GM12878 (cell line): ENCODE measurements around the gene CCDC71L. TPM values are rescaled to one million over a fixed set of nuclear protein-coding genes. Genes with fewer than 3 reads are reported as not detected.

Experiments used
- ATAC-seq: fragments of 200-7000 bp; cut with Tn5 transposase; 3 replicates; pipeline ENCODE4 v1.9.1; 2020; ENCODE audit warnings: mild to moderate bottlenecking, moderate library complexity
- BruUV-seq: library from RNA; stranded (reverse); fragments of 400-500 nt; replicated peaks from 2 replicates; lab custom pipeline; 2021; lab: Mats Ljungman, UMichigan
- CTCF ChIA-PET: fragments of 300-600 bp; sonication (Branson Sonifier 250); formaldehyde crosslinking; extraction: SDS; loops from one replicate; lab custom pipeline; 2021; ENCODE audit warnings: inconsistent platforms; lab: Yijun Ruan, JAX
- POLR2A ChIA-PET: fragments of 350-600 bp; formaldehyde crosslinking; extraction: SDS; loops from one replicate; lab custom pipeline; 2021; ENCODE audit warnings: inconsistent platforms; lab: Charles Lee
- RAD21 ChIA-PET: fragments of 300-600 bp; sonication (Branson Sonifier 250); formaldehyde crosslinking; loops from one replicate; lab custom pipeline; 2023; ENCODE audit warnings: antibody characterized with exemption; ENCODE audit not compliant: unreplicated experiment; lab: Charles Lee
- SMC1A ChIA-PET: fragments of 300-600 bp; sonication (Branson Sonifier 250); formaldehyde crosslinking; loops from one replicate; lab custom pipeline; 2023; ENCODE audit not compliant: unreplicated experiment, uncharacterized antibody; lab: Charles Lee
- DNase-seq: peaks from one replicate; pipeline ENCODE4 v3.0.0-alpha.2; 2011; ENCODE audit warnings: low read depth, low spot score
- FAIRE-seq: peaks from 3 replicates; lab custom pipeline; 2011; peaks lifted over from hg19 to GRCh38; lab: Jason Lieb, UNC
- H2AFZ ChIP-seq: 2 replicates; pipeline ENCODE4 v1.6.0; 2011; ENCODE audit warnings: low read depth, low read length, control low read depth; ENCODE audit not compliant: control insufficient read depth
- H3K27ac ChIP-seq: 2 replicates; pipeline ENCODE4 v1.5.1; 2011; ENCODE audit warnings: control low read depth; ENCODE audit not compliant: control insufficient read depth, insufficient read depth
- H3K27me3 ChIP-seq, 2 experiments: replicated peaks in 1 of 2; 2 replicates each; pipeline versions ENCODE4 v1.6.0 to v1.6.1; 2011; ENCODE audit warnings: low read length in 1 of 2; ENCODE audit not compliant: control insufficient read depth in 2 of 2, insufficient read depth in 2 of 2
- H3K36me3 ChIP-seq, 2 experiments: 2 replicates each; pipeline ENCODE4 v1.5.1; 2011; ENCODE audit warnings: low read length in 1 of 2; ENCODE audit not compliant: control insufficient read depth in 2 of 2, insufficient read depth in 2 of 2
- H3K4me1 ChIP-seq: 2 replicates; pipeline ENCODE4 v1.6.1; 2011; ENCODE audit warnings: mild to moderate bottlenecking, low read length, moderate library complexity, mixed read lengths; ENCODE audit not compliant: control insufficient read depth, insufficient read depth
- H3K4me2 ChIP-seq: 2 replicates; pipeline ENCODE4 v1.6.0; 2011; ENCODE audit warnings: control low read depth; ENCODE audit not compliant: control insufficient read depth, insufficient read depth
- H3K4me3 ChIP-seq: fragments of 200-600 bp; sonication (generic); 2 replicates; pipeline ENCODE4 v1.5.1; 2016
- H3K79me2 ChIP-seq: 2 replicates; pipeline ENCODE4 v1.6.0; 2011; ENCODE audit warnings: low read length; ENCODE audit not compliant: control insufficient read depth, insufficient read depth
- H3K9ac ChIP-seq: 2 replicates; pipeline ENCODE4 v1.8.0; 2011; ENCODE audit warnings: low read length, control low read depth, mixed read lengths; ENCODE audit not compliant: control insufficient read depth, insufficient read depth
- H3K9me3 ChIP-seq: replicated peaks from 3 replicates; pipeline ENCODE4 v1.5.1; 2011; ENCODE audit warnings: mild to moderate bottlenecking, low read length; ENCODE audit not compliant: control insufficient read depth, insufficient read depth
- H4K20me1 ChIP-seq: 2 replicates; pipeline ENCODE4 v1.6.0; 2011; ENCODE audit not compliant: control insufficient read depth, insufficient read depth
- BACH1 ChIP-seq: fragments of 450-650 bp; IDR thresholded peaks from 2 replicates; pipeline ENCODE4 v1.6.1; 2017; ENCODE audit warnings: mild to moderate bottlenecking, borderline replicate concordance
- BCL11A ChIP-seq: IDR thresholded peaks from 2 replicates; pipeline ENCODE4 v1.6.1; 2011; ENCODE audit warnings: low read depth, low read length
- BHLHE40 ChIP-seq, 2 experiments: fragments of 450-650 bp in 1 of 2; IDR thresholded peaks; 2 replicates each; pipeline ENCODE4 v1.6.1; 2011 to 2017; ENCODE audit warnings: low read depth in 2 of 2, borderline replicate concordance in 1 of 2, improper control_type of control experiment in 1 of 2, low read length in 1 of 2, mild to moderate bottlenecking in 1 of 2
- CREB1 ChIP-seq: IDR thresholded peaks from 2 replicates; pipeline ENCODE4 v1.6.1; 2012; ENCODE audit warnings: low read depth, mild to moderate bottlenecking, inconsistent platforms
- EP300 ChIP-seq, 2 experiments: fragments of 150-350 bp in 1 of 2; IDR thresholded peaks; 2 replicates each; pipeline ENCODE4 v1.6.1; 2011 to 2012; ENCODE audit warnings: low read depth in 2 of 2, low read length in 2 of 2, borderline replicate concordance in 1 of 2, improper control_type of control experiment in 1 of 2, inconsistent platforms in 1 of 2; ENCODE audit not compliant: control insufficient read depth in 1 of 2
- RBBP5 ChIP-seq: fragments of 200-600 bp; sonication (generic); conservative IDR thresholded peaks from 2 replicates; pipeline ENCODE4 v1.6.1; 2016
- RELA ChIP-seq: fragments of 450-650 bp; IDR thresholded peaks from 2 replicates; pipeline ENCODE4 v1.8.0; 2014; ENCODE audit warnings: borderline replicate concordance; ENCODE audit not compliant: partially characterized antibody
- SIX5 ChIP-seq: IDR thresholded peaks from 2 replicates; pipeline ENCODE4 v1.6.1; 2011; ENCODE audit warnings: mild to moderate bottlenecking, low read depth, low read length, moderate library complexity; ENCODE audit not compliant: severe bottlenecking
- SMARCA5 ChIP-seq: fragments of 450-650 bp; IDR thresholded peaks from 2 replicates; pipeline ENCODE4 v1.6.1; 2017; ENCODE audit warnings: mild to moderate bottlenecking
- SMC3 ChIP-seq: IDR thresholded peaks from 2 replicates; pipeline ENCODE4 v1.6.1; 2011; ENCODE audit warnings: low read length, improper control_type of control experiment, borderline replicate concordance
- SREBF2 ChIP-seq: IDR thresholded peaks from 2 replicates; pipeline ENCODE4 v1.6.1; 2012; ENCODE audit warnings: mild to moderate bottlenecking, low read length
- YY1 ChIP-seq: IDR thresholded peaks from 2 replicates; pipeline ENCODE4 v1.6.1; 2011; ENCODE audit warnings: low read depth, mild to moderate bottlenecking, low read length
- ZBED1 ChIP-seq: IDR thresholded peaks from 2 replicates; pipeline ENCODE4 v1.6.1; 2016; ENCODE audit warnings: borderline replicate concordance
- WGBS: methylation state at CpG from one replicate; pipeline ENCODE4 v1.1.6; 2016; ENCODE audit warnings: low lambda C conversion rate; ENCODE audit not compliant: insufficient replicate concordance, insufficient coverage; ENCODE audit errors: missing lambda C conversion rate; 5-methylcytosine and 5-hydroxymethylcytosine counted together
- in situ Hi-C: fragments of 300-500 bp; cut with MboI; formaldehyde crosslinking; loops from 9 replicates; pipeline ENCODE4 v1.14.3; 2018; ENCODE audit warnings: mixed read lengths
- intact Hi-C: fragments of 100-400 bp; cut with micrococcal nuclease; formaldehyde crosslinking; loops from one replicate; pipeline ENCODE4 v1.14.2; 2022; ENCODE audit not compliant: unreplicated experiment
- polyA plus RNA-seq, 11 experiments: library from polyadenylated mRNA; depleted of rRNA in 4 of 11; unstranded in 6 of 11; stranded (reverse) in 5 of 11; fragments of >200 nt; fragmentation: Nextera tagmentation in 4 of 11; fragmentation: Illumina TruSeq in 1 of 11; extraction: Ambion mirVana in 4 of 11; extraction: Trizol in 1 of 11; gene quantifications; 1 replicate in 1 of 11; 2 replicates in 10 of 11; pipeline versions ENCODE4 v1.2.1 to v1.2.3, GENCODE V29; 2011 to 2016; ENCODE audit warnings: inconsistent platforms in 2 of 11, missing spikeins in 2 of 11, low read depth in 1 of 11
- total RNA-seq, 4 experiments: library from RNA; depleted of rRNA in 3 of 4; stranded (reverse); fragments of >200 nt in 3 of 4; fragmentation: Illumina TruSeq in 1 of 4; extraction: Trizol in 1 of 4; gene quantifications; 2 replicates each; pipeline versions ENCODE4 v1.2.1 to v1.2.3, GENCODE V29; 2013 to 2021
- TF ChIP-seq, protein P1 (sequence below): fragments of 450-650 bp; IDR thresholded peaks from 2 replicates; pipeline ENCODE4 v1.6.1; 2017; ENCODE audit warnings: mild to moderate bottlenecking, low read depth, inconsistent platforms; ENCODE audit not compliant: poor library complexity, severe bottlenecking
- TF ChIP-seq, protein P2 (sequence below): fragments of 450-650 bp; conservative IDR thresholded peaks from 2 replicates; pipeline ENCODE4 v1.6.1; 2017; ENCODE audit warnings: mild to moderate bottlenecking, moderate library complexity
- TF ChIP-seq, protein P3 (sequence below): fragments of 450-650 bp; IDR thresholded peaks from 2 replicates; pipeline ENCODE4 v1.6.1; 2018; ENCODE audit warnings: borderline replicate concordance, mild to moderate bottlenecking; ENCODE audit not compliant: partially characterized antibody

CCDC71L gene
- total and polyA plus RNA-seq, 10 of the 15 experiments (the other 5 are each of a cell fraction or from before 2014, with no cell fraction given) = 1.1 to 20.7 (median 3.8) TPM

DNA sequence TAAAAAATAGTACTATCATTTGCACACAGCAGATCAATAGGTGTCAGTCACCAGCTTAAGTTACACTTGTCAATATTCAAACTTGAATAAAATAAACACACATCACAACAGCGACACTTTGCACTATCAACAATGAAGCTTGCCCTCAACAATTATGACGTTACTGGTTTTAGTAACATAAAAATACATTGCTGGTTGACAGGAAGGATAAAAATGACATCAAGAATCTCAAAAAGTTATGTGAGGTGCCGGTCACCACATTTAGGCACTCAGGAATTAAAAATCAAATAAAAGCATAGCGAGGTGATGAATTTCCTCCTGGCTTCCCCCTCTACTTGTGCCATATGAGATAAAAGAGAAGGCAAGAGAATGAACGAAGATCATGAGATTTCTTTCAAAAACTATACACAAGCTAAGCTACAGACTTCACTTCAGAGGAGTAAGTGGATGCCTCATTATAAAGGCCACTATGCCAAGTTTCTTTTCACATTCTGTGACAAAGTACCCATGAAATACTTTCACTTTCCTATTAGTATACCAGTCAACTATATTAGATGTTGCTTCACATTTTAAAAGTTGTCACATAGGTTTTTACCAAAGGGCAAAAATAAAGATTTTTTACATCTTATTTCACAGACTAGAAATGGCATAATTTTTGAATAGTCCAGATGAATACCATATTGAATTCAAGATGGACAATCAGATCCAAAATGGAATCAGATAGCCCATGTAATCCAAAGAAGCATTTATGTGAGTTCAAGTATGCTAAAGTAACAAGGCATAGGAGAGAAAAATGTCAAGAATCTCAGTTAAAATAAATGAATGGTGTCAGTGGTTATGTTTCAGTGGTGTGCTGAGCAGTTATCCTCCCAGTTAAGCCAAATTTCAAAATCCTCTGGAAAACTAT is 3.6 kb downstream of the CCDC71L start:
- no peaks in the 10 kb centered on the region for H4K20me1 ChIP-seq
- ChIA-PET POLR2A (no interaction called here), RAD21 (interaction anchor here (0.7 to 4.9 kb wide), 15 partner anchors 22 to 480 kb away, joined by 3 to 89 read pairs (median 8); no protein-coding TSS in a partner anchor), SMC1A (interaction anchor here (0.6 to 9.8 kb wide), 19 partner anchors 11 to 477 kb away, joined by 3 to 115 read pairs (median 4); no protein-coding TSS in a partner anchor), CTCF (interaction anchor here (0.9 to 7.2 kb wide), 13 partner anchors 59 to 491 kb away, joined by 3 to 171 read pairs (median 9); no protein-coding TSS in a partner anchor)
- peaks cover 9% of the 10 kb centered on the region; the same call in 1 of the 2 replicates for H3K4me1 ChIP-seq
- no peaks in the 10 kb centered on the region for H3K9me3 ChIP-seq
- no peak for DNase-seq
- no peaks in the 10 kb centered on the region for H3K27me3 ChIP-seq
- no peak for FAIRE-seq
- 0 out of 2 replicates have a peak overlapping the region, but pooled peaks have one; percentile 14 for H3K27ac ChIP-seq
- 57% methylated on average over 5 of the region's 5 CpGs for WGBS
- peak overlapping the region; percentile 56 for H2AFZ ChIP-seq
- H3K4me2 ChIP-seq = peak overlapping the region; percentile 65
- peaks cover 3% of the 10 kb centered on the region for H3K79me2 ChIP-seq
- in situ Hi-C loops (loop anchor here (5.0 kb wide), 2 partner anchors 115 to 480 kb away; no protein-coding TSS in a partner anchor), intact Hi-C loops (loop anchor here (5.0 kb wide), 1 partner anchor 125 kb away; no protein-coding TSS in a partner anchor)
- no peak for ATAC-seq
- H3K36me3 ChIP-seq = no peaks in the 10 kb centered on the region
- no peak overlapping the region for H3K4me3 ChIP-seq
- no peak overlapping the region for H3K9ac ChIP-seq
- no TSS peak for BruUV-seq
- no peak for TF ChIP-seq EP300 (IDR thresholded peaks at IDR 0.05; ENCODE audit: borderline replicate concordance in 1 of 2, control insufficient read depth in 1 of 2, low read depth in 2 of 2, low read length in 2 of 2)
- no peak for TF ChIP-seq SMARCA5
- no peak for TF ChIP-seq ZBED1
- TF ChIP-seq, protein P1, sequence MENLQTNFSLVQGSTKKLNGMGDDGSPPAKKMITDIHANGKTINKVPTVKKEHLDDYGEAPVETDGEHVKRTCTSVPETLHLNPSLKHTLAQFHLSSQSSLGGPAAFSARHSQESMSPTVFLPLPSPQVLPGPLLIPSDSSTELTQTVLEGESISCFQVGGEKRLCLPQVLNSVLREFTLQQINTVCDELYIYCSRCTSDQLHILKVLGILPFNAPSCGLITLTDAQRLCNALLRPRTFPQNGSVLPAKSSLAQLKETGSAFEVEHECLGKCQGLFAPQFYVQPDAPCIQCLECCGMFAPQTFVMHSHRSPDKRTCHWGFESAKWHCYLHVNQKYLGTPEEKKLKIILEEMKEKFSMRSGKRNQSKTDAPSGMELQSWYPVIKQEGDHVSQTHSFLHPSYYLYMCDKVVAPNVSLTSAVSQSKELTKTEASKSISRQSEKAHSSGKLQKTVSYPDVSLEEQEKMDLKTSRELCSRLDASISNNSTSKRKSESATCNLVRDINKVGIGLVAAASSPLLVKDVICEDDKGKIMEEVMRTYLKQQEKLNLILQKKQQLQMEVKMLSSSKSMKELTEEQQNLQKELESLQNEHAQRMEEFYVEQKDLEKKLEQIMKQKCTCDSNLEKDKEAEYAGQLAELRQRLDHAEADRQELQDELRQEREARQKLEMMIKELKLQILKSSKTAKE = no peak
- TF ChIP-seq YY1 = no peak
- no peak for TF ChIP-seq CREB1
- TF ChIP-seq RBBP5 = no peak
- TF ChIP-seq, protein P2, sequence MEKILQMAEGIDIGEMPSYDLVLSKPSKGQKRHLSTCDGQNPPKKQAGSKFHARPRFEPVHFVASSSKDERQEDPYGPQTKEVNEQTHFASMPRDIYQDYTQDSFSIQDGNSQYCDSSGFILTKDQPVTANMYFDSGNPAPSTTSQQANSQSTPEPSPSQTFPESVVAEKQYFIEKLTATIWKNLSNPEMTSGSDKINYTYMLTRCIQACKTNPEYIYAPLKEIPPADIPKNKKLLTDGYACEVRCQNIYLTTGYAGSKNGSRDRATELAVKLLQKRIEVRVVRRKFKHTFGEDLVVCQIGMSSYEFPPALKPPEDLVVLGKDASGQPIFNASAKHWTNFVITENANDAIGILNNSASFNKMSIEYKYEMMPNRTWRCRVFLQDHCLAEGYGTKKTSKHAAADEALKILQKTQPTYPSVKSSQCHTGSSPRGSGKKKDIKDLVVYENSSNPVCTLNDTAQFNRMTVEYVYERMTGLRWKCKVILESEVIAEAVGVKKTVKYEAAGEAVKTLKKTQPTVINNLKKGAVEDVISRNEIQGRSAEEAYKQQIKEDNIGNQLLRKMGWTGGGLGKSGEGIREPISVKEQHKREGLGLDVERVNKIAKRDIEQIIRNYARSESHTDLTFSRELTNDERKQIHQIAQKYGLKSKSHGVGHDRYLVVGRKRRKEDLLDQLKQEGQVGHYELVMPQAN = no peak
- TF ChIP-seq SREBF2 = no peak
- TF ChIP-seq SIX5 = no peak
- no peak for TF ChIP-seq BCL11A
- no peak for TF ChIP-seq BHLHE40 (IDR thresholded peaks at IDR 0.05; ENCODE audit: borderline replicate concordance in 1 of 2, low read depth in 2 of 2, low read length in 1 of 2)
- no peak for TF ChIP-seq SMC3
- TF ChIP-seq, protein P3, sequence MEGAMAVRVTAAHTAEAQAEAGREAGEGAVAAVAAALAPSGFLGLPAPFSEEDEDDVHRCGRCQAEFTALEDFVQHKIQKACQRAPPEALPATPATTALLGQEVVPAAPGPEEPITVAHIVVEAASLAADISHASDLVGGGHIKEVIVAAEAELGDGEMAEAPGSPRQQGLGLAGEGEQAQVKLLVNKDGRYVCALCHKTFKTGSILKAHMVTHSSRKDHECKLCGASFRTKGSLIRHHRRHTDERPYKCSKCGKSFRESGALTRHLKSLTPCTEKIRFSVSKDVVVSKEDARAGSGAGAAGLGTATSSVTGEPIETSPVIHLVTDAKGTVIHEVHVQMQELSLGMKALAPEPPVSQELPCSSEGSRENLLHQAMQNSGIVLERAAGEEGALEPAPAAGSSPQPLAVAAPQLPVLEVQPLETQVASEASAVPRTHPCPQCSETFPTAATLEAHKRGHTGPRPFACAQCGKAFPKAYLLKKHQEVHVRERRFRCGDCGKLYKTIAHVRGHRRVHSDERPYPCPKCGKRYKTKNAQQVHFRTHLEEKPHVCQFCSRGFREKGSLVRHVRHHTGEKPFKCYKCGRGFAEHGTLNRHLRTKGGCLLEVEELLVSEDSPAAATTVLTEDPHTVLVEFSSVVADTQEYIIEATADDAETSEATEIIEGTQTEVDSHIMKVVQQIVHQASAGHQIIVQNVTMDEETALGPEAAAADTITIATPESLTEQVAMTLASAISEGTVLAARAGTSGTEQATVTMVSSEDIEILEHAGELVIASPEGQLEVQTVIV = no peak
- no peak for TF ChIP-seq RELA
- TF ChIP-seq BACH1 = no peak
